ENCODE measurements around the gene CCDC93.
A peak's percentile ranks its signal among the peaks of the same experiment; 100 is the strongest.

The CCDC93 gene

DNA sequence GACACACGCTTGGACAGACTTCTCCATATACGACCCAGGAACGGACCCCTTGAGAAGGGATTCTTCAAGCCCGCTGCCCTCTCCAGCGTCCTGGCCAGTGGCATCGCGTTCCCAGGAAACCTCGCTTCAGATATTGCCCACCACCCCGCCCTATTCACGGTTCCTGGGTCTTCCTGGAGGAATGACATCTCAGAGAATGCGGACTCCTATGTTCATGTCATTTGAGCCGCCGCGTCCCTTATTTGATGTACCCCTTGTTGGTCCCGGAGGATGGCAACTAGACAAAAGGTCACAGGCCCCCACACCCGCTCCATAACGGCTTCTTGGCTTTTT, 588 bp upstream of the CCDC93 start:
- in situ Hi-C loops (cut with MboI; ENCODE audit: low sequenced_read_pairs, unreplicated experiment), result no loop called here
- TF ChIP-seq, protein P1, sequence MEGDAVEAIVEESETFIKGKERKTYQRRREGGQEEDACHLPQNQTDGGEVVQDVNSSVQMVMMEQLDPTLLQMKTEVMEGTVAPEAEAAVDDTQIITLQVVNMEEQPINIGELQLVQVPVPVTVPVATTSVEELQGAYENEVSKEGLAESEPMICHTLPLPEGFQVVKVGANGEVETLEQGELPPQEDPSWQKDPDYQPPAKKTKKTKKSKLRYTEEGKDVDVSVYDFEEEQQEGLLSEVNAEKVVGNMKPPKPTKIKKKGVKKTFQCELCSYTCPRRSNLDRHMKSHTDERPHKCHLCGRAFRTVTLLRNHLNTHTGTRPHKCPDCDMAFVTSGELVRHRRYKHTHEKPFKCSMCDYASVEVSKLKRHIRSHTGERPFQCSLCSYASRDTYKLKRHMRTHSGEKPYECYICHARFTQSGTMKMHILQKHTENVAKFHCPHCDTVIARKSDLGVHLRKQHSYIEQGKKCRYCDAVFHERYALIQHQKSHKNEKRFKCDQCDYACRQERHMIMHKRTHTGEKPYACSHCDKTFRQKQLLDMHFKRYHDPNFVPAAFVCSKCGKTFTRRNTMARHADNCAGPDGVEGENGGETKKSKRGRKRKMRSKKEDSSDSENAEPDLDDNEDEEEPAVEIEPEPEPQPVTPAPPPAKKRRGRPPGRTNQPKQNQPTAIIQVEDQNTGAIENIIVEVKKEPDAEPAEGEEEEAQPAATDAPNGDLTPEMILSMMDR (IDR thresholded peaks at IDR 0.05; ENCODE audit: borderline replicate concordance, control extremely low read depth, extremely low read depth, insufficient read depth, missing control alignments), result no peak
- no peak for DNase-seq (ENCODE audit: low spot score)

DNA sequence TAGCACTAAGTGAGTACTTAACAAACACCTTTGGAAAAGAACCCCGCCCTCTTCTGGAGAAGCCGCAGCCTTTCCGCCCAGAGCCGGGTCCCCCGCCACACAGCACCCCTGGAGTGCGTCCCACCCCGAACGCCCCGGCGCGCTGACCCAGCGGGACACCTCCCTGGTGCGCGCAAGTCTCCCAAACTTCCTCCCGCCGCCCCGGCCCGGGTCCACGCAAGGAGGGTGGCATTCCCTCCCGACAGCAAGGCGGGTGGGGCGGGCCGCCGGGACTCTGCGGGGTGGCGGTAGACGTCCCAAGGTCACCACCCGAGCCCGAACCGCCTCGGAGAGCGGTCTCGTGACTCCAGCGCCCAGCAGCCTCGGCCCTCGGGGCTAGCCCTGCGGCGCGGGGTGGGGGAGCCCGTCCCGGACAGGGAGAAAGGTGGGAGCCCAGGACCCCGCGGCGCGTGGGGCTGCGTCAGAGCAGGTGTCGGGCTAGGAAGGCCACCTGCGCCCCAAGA, 598 bp downstream of the CCDC93 start:
- in situ Hi-C loops (cut with MboI; ENCODE audit: low sequenced_read_pairs, unreplicated experiment), result no loop called here
- DNase-seq (ENCODE audit: low spot score), result peak; percentile 70
- TF ChIP-seq, protein P1 (IDR thresholded peaks at IDR 0.05; ENCODE audit: borderline replicate concordance, control extremely low read depth, extremely low read depth, insufficient read depth, missing control alignments), result no peak

DNA sequence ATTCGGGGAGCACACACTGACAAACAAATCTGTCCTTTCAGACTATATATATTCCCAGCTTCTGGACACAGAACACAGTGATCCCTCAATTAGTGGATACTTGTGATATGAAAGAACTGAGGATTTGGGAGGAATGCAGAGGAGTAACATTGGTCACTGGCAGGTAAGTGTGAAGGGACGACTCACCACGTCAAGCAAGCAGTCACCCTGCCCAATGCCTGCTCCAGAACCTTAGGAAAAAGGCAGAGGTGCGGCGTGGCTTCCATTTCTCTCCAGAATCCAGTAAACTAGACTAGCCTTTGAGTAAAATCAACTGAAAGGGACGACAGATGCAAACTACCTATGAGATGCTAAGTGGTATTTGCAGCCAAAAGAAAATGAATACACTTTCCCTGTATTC, 1.1 kb downstream of the CCDC93 start:
- DNase-seq (ENCODE audit: low spot score), result no peak
- TF ChIP-seq, protein P1 (IDR thresholded peaks at IDR 0.05; ENCODE audit: borderline replicate concordance, control extremely low read depth, extremely low read depth, insufficient read depth, missing control alignments), result no peak
- in situ Hi-C loops (cut with MboI; ENCODE audit: low sequenced_read_pairs, unreplicated experiment), result no loop called here

DNA sequence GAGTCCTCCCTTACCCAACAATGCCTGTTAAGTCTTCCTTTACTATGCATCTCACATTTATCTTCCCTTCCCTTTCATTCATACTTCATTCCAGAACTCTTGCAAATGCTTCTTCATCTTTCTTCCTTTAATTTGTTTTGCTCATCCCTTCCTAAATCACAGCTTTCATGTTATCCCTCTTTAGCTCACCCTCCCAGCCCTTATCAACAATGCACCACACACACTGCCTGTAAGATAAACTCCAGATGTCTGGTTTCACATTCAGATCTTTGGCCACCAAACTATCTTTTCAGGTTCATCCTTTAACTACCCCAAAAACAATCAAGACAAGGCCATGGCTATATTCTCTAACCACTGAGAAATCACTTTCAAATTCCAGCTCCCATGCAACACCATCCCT, 3.4 kb downstream of the CCDC93 start:
- TF ChIP-seq, protein P1 (IDR thresholded peaks at IDR 0.05; ENCODE audit: borderline replicate concordance, control extremely low read depth, extremely low read depth, insufficient read depth, missing control alignments), result no peak
- in situ Hi-C loops (cut with MboI; ENCODE audit: low sequenced_read_pairs, unreplicated experiment), result no loop called here
- no peak for DNase-seq (ENCODE audit: low spot score)

DNA sequence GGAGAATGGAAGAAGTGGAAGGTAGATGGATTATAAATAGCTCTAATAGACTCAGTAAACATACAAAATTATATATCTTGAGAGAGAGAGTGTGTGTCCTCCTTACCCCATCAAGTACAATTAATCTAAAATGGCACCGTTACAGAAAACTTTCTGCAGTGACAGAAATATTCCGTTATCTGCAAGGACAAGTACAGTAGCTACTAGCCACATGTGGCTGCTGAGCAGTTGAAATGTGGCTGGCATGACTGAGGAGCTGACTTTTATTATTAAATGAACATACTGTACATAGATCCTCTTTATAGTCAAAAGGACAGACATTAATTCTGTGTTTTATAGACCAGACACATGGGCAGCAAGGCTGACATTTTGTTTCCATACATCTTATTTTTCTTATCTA, 7.0 kb downstream of the CCDC93 start:
- DNase-seq (ENCODE audit: low spot score), result no peak
- in situ Hi-C loops (cut with MboI; ENCODE audit: low sequenced_read_pairs, unreplicated experiment), result no loop called here
- TF ChIP-seq, protein P1 (IDR thresholded peaks at IDR 0.05; ENCODE audit: borderline replicate concordance, control extremely low read depth, extremely low read depth, insufficient read depth, missing control alignments), result no peak

DNA sequence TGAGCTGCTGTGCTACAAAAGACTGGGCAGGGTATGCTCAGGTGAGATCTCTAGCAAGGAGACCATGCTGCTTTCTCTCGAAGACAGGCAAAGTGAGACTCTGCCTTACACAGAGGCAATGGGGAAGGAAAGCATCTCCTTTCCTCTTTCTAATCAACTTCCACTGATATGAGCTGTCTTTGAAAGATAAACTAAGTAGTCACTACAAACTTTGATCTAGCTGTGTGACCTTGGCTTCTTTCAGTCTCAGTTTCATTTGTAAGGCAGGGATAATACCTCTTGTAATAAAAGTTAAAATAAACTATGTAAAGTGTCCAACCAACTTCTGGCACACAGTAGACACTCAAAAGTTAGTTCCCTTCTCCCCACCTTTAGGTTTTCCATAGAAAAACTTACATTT, 7.5 kb downstream of the CCDC93 start:
- TF ChIP-seq, protein P1 (IDR thresholded peaks at IDR 0.05; ENCODE audit: borderline replicate concordance, control extremely low read depth, extremely low read depth, insufficient read depth, missing control alignments), result no peak
- DNase-seq (ENCODE audit: low spot score), result no peak
- in situ Hi-C loops (cut with MboI; ENCODE audit: low sequenced_read_pairs, unreplicated experiment), result no loop called here

DNA sequence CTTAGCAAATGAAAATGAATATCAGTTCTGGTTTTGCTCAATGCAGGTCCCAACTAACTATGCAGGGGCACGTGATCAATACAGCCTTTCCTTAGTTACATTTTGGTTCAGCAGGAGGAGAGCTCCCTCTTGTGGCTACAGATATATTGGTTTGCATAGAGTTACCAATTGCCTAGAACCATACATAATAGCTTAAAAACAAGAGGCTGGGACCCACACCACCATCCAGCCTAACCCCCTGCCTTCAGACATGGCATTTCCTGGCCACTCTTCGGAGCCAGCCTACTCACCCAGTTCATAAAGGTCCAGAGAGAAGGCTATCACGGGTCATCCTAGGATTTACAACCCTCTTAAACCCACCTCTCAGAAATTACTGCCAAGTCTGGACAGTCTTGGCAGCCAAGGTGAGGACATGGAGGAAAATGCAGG, 10.5 kb downstream of the CCDC93 start:
- in situ Hi-C loops (cut with MboI; ENCODE audit: low sequenced_read_pairs, unreplicated experiment), result no loop called here
- TF ChIP-seq, protein P1 (IDR thresholded peaks at IDR 0.05; ENCODE audit: borderline replicate concordance, control extremely low read depth, extremely low read depth, insufficient read depth, missing control alignments), result peak; percentile 61
- DNase-seq (ENCODE audit: low spot score), result peak; percentile 63
